GM19438 (cell line): Measurements from ENCODE around the gene NT5C1B.
"Not testable (repeated sequence)": the region's sequence is repeated elsewhere in the genome, so short reads cannot be mapped to it uniquely, and the experiment has no call there.

Experiments used
- ATAC-seq: cut with Tn5 transposase; IDR thresholded peaks from one replicate; pipeline ENCODE4 v1.9.1; 2021; ENCODE audit warnings: low read depth; ENCODE audit not compliant: unreplicated experiment

The NT5C1B gene

DNA sequence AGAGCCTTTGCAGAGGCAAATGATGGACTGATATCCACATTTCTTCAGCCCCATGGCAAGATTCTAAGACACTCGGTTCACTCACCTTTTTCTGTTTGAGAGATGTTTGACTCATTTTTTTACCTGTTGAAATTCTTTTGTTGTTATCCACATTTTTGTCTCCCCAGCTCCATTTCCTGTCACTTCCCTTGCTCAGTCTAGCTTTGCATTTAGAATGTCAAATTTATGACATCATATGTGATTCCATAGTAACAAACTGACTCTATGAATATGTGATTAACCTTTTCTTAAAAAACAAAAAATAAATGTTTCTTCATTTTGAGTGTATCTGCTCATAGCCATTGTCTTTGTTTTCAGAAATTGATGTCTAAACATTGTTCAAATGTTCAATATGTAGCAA, at the start of gene NT5C1B:
NT5C1B (minus strand) TSS at position 216 of the 400 bp plus-strand sequence; CDS start at position 115, 101 bp downstream.
- no peak for ATAC-seq

DNA sequence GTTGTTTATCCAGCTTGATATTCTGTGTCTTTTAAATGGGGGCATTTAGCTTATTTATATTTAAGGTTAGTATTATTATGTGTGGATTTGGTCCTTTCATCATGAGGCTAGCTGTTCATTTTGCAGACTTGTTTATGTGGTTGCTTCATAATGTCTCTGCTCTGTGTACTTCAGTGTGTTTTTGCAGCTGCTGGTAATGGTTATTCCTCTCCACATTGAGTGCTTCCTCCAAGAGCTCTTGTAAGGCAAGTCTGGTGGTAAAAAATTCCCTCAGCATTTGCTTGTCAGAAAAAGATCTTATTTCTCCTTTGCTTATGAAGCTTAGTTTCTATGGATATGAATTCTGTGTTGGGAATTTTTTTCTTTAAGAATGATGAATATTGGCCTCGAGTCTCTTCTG, 47.8 kb upstream of the NT5C1B start:
- ATAC-seq: no peak

DNA sequence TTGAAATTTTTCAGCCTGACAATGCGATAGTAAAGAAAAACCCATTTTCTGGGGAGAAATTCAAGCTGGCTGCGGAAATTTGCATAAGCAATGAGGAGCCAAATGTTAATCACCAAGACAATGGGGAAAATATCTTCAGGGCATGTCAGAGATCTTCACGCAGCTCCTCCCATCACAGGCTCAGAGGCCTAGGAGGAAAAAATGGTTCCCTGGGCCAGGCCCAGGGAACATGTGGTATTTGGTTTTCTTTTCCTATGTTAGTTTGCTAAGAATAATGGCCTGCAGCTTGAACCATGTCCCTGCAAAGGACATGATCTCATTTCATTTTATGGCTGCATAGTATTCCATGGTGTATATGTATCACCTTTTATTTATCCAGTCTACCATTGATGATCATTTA, 43.3 kb upstream of the NT5C1B start:
- ATAC-seq: not testable (repeated sequence)

DNA sequence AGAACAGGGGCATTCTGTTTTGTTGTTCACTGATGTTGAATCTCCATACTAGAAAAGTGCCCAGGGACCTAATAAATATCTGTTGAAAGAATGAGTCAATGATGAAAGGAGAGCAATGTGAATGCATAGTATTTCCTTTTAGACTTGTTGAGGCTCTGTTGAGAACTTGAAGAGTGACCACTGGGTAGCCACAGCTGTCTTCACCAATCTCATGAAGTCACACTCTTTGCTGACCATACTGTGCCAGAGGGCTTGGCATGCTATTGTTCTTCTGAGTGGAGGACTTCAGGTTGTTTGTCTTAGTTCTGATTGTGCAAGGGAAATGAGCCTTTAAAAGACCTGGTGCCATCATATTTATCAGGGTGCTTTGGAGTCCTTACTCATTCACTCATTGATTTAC, 41.6 kb upstream of the NT5C1B start:
- ATAC-seq: no peak

DNA sequence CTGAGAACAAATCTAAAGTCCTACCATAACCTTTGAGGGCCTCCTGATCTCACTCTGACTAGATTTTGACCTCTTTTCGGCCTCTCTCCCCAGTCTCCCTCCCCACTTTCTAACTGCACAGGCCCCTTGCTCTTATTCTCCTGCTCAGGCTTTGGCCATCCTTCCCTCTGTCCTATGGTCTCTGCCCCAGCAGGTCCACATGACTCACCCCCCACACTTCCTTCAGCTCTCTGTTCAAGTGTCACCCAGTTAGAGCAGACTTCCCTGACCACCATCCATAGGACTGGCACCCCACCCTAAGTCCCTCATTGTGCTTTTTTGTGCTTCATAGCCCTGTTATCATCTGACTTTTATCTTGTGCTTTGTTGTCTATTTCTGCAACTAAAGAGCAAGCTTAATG, 41.2 kb upstream of the NT5C1B start:
- ATAC-seq: no peak

DNA sequence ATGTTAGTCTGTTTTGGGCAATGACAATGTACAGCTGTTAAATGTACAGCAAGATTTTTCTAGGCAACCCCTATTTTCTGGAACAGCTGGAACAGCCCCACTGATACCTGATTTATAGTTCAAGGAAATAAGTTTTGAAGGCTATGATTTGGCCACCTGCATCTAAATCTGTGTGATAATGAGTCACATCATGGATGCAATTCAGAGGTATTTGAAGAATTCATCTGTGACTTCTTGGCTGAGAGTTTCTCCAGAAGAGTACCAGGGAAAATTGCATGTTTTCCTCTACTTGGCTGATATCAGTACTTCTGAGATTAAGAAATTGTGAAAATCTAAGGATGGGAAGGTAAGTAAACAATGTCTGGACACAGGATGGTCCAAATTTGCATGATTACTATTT, 40.7 kb upstream of the NT5C1B start:
- no peak for ATAC-seq

DNA sequence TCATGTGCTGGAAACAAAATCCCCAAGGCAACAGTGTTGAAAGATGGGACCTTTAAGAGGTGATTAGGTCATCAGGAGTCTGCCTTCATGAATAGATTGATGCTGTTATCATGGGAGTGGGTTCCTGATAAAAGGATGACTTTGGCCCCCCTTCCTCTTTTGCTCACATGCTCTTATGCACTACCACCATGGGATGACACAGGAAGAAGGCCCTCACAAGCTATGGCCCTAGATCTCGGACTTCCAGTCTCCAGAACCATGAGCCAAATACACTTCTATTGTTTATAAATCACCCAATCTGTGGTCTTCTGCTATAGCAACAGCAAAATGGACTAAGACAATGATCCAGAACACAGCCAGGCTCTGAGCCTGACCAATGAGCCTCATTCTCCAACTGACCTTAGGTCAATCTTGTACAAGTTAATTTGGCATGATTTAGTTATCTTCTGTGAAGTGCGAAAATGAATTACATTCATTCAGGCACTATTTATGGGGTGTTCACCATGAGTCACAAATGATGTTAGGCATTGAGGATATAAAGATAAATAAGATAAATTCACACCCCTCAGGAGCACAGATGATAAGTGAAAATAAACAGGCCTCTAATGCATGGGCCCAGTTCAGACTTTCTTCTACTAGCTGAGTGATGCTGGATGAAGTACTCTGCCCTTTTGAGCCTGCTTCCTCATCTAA, 37.7 kb upstream of the NT5C1B start:
- ATAC-seq: no peak

DNA sequence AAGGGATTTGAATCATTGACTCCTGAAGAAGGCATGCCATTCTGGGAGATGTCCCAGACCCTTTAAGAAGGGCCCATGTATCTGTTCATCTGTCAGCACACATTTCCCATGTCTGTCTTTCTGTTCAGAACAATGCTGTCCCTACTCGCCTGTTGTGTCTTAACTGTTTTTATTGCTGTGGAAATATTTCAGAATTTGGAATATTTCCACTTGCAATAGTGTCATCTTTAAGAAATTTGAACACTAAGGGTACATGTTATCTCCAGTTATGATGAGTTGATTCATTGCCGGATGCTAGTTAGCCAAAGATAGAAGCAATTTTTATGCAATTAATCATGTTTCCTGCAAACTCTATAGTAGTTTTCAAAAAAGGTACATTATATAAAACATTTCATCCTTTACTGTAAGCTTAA, 36.9 kb upstream of the NT5C1B start:
- no peak for ATAC-seq

DNA sequence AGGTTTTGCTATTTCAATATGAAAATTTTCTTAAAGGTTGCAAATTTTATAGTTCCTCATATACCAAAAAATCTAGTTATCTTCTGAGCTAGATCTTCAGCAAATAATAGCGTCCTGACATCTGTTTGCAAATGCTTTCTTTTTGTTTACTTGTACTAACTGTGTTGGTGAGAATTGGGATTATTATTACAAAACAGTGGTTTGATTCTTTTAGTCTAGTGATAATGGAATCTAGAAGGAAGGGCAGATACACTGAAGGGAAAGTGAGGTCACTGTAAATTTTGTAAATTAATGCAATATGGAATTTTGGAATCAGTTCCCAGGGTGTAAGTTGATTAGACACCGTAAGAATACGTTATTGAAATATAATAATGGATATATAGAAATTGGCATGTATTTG, 36.2 kb upstream of the NT5C1B start:
- no peak for ATAC-seq

DNA sequence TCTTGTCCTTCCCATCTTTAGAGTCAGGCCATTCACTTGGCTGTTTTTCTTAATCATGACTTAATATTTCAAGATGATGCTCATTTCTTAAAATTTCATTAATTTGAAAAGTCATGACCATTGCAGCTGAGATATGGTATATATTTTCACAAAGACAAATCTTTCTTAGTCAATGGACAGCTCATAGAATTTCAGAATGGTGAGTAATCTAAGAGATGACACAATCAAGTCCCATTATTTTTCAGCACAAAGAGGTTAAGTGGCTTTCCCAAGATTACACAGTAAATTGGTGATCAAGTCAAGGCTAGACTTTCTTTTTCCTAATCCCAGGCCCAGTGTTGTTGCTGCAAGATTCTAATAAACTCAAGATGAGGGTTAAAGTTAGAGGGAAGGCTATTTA, 34.4 kb upstream of the NT5C1B start:
- no peak for ATAC-seq

DNA sequence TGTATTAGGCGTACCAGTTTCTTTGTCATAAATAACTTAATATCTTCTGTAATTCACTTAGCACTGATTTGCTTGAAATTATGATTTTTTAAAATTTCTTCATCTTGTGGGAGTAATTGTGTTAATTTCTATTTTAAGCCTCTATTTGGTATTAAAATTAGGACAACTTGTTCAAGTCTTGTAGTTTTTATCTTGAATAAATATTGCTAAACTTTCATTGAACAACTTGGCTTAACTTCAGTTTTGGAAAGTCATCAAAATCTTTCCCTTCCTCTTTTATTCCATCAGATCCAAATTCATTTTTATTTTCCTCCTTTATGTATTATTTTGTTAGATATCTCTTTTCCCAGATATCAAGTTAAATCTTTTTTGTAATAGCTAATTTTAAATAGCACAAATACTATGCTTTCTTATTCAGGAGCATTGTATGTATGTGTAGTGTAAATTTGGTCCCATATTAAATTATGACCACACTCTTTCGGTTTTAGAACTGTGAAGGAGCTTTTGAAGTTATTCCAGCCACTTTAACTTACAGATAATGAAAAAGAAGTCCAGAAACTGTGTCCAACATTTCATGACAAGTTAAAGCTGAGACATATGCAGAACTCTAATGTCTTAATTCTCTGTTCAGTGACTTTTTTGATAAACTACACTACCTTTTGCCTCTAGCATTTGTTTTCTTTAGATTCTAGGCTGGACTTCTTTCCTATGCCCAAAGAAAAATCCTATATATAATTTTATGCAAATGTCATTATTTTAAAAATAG, 31.7 kb upstream of the NT5C1B start:
- no peak for ATAC-seq

DNA sequence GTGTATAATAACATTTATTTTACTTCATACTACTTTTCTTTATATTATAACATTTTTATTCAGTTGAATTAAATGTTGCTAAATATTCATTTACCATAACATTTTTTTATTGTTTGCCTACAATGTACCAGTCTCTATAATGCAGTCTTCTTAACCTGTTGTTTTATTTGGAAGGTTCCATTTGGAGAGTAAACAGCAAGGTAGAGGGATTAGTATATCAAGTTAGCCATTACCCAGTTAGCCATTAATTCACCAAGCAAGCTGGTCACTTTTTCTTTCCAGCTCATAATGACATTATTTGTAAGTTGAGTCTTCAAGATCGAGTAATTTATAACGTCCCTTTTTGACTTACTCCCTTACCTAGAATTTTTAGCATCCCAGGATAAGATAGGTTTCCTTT, 29.7 kb upstream of the NT5C1B start:
- no peak for ATAC-seq

DNA sequence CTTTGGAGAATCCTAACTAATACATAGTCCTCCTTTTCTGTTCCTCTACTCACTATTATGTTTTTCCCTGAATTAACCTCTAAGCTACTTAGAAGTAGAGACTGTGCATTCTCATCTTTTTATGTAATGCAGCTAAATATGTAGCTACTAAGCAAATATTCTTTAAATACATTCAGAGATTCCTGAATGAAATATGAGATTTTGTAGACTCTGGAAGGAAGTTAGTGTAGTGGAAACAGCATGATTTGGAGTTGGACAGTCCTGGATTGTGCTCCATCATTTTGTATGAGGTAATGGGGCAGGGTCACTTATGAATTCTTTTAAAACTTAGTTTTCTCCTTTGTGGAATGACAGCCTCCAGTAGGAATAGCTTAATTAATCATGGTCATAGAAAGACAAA, 24.7 kb upstream of the NT5C1B start:
- no peak for ATAC-seq

DNA sequence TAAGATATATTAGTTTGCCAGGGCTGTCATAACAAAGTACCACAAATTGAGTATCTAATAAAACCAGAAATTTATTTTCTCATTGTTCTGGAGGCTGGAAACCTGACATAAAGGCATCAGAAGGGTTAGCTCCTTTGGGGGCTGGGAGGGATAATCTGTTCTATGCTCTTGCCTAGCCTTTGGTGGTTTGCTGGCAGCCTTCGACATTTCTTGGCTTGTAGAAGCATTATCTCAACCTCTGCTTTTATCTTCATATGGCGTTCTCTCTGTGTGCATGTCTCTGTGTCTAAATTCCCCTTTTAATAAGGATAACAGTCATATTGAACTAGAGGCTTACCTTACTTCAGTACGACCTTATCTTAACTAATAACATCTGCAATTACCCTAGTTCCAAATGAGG, 22.8 kb upstream of the NT5C1B start:
- no peak for ATAC-seq

DNA sequence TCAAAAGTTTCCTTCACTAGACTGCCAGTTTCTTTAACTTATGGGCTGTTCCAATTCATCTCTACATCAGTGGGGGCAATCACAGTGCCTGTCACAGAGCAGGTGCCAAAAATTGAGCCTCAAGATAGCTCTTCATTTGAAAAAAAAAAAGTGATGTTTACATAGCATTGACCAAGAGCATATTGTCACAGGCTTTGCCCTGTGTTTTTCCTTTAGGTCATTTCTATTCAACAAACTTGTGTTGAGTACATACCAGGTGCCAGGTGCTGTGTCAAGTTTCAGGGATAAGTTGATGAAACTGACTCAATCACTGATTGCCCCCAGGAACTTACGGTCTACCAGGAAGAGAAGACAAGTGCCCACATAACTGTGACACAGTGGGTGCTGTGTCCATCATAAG, 22.2 kb upstream of the NT5C1B start:
- no peak for ATAC-seq

DNA sequence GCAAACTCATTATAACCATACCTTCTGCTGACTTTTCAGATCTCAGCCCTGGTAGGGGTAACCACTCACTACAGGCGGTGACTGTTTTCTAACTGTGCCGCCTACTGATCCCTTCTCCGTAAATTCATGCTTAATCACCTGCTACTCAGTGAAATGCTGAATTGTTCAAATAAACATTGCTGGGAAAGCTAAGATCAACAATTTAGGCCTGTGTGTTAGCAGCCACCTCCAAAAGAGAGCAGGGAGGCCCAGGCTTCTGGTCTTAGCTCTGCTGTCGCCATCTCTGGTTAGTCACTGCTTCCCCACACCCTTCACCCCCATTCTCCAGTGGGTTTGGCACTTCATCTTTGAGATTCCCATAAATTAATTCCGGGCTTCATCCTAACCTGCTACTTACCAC, 21.8 kb upstream of the NT5C1B start:
- ATAC-seq: no peak

DNA sequence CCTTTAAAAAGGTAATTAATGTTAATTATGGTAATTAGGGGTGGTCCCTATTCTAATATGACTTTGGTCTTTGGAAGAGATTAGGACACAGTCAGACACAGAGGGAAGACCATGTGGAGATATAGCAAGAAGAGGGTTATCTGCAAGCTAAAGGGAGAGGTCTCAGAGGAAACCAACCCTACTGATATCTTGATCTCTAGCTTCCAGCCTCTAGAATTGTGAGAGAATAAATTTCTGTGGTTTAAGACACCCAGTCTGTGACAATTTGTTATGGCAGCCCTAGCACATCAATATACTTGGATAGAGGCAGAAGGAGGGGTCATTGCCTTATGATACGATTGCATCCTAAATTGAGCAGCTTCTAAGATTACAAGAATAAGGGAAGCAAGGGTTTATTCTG, 21.3 kb upstream of the NT5C1B start:
- no peak for ATAC-seq

DNA sequence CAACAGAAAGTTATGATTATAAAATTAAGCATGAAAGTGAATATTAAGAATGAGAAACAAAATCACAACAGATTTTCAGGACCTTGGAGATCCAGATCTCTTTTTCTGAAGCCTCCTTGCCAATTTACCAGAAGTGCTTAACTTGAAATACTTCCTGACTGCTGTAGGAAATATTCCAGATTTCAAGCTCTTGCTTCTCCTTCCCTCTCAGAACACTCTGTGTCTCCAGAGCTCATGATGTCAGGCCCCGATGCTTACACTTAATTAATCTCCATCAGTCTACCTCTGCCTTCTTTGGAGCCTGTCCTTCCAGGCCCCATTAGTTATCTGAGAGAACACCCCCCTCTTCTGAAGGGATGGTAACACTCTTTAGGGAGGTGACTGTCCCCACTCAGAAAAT, 20.7 kb upstream of the NT5C1B start:
- ATAC-seq: no peak

DNA sequence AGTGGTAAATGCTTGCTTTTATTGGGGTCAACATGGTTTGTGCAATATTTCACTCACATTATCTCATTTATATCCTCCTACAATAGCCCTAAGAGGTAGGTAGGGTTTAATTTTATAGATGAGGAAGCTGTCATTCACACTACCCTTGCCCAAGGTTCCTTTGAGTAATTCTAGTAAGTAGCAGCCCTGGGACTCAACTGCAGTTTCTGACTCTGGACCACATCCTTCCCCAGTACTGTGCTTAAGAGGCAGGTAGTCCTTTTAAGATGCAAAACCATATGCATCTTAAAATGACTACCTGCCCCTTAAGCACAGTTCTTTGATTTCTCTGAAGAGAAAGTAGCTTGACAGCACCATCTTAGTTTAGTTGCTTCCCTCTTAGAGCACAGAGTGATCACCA, 15.7 kb upstream of the NT5C1B start:
- no peak for ATAC-seq

DNA sequence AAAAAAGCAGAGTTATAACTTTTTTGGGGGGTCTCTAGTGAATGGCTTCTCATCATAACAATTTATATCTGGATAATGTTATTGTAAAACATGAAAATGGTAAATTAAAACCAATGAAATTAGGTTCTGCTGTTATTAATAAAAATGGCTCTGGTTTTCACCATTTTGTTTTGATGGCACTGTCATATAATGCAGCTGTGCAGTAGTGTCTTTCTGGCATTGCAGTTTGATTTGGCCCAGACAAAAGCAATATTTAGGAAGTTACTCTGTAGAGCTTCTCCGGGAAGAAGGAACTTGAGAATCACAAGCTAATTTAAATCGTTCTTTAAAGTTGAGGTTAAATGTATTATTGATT, 15.1 kb upstream of the NT5C1B start:
- no peak for ATAC-seq

DNA sequence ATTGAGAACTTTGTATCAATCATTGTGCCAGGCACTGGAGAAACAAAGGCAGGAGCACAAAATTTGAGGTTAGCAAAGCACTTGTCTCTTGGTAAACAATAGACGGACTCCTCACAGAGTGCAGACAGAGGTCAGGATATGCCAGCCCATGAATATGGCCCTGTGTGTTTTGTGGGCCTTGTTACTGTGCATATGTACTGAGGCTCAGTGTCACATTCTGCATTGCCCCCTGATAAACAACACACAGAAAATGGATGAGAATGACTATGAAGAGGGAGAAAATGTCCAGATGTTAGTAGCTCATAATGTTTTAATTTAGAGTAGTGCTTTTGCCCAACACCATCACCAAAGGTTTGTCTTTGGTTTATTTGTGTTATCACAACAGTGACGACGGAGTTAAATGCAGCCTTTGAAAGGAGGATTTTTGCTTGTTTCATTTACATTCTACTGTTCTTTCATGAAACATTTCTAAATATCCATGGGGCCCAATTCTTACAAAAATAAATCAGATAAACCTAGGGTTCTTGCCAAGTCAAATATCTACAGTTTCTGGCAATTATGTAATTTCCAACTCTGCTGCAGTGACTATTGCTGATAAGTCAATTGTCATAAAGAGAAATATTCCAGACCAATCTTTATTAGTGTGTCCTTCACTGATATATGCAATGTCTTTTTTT, 14.6 kb upstream of the NT5C1B start:
- no peak for ATAC-seq

DNA sequence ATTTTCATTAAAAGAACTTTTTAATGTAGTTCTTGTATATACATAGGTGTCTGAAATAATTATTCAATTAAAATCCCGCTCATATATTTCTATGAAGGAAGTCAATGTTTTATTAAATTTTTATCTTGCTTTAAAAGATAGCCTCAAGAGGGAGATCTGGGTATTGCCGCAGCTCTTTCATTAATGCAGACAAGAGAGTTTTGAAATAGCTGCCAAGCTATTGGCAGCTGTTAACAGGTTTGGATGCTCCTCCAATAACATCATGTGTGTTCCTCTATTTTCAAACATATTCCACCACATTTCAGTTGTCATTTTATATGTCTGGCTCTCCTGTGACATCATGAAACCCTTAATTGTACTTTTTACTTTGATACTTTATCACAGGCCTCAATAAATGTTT, 12.9 kb upstream of the NT5C1B start:
- no peak for ATAC-seq
